Upper lobe of left lung (tissue), 4 donors: Measurements from ENCODE around the gene TMTC2.

Experiments used
- EP300 ChIP-seq, 4 donors: sonication (generic); formaldehyde crosslinking; IDR thresholded peaks; one replicate each; pipeline ENCODE4 v1.5.1; 2017; ENCODE audit warnings: antibody characterized with exemption in 4 of 4, control low read depth in 2 of 4
- POLR2A ChIP-seq, 4 donors: fragments of 450-650 bp; IDR thresholded peaks; one replicate each; pipeline ENCODE4 v1.5.1; 2016 to 2017; ENCODE audit warnings: antibody characterized with exemption in 4 of 4, mild to moderate bottlenecking in 2 of 4
- POLR2AphosphoS5 ChIP-seq, 2 donors: sonication (generic); formaldehyde crosslinking; IDR thresholded peaks; one replicate each; pipeline ENCODE4 v1.5.1; 2017; ENCODE audit warnings: antibody characterized with exemption in 2 of 2
- TF ChIP-seq, protein P1 (sequence below), 6 experiments: fragments of 450-650 bp in 4 of 6; fragments of 200-600 bp in 2 of 6; sonication (generic) in 2 of 6; IDR thresholded peaks; one replicate each; pipeline ENCODE4 v1.5.1; 2016 to 2019; ENCODE audit warnings: antibody characterized with exemption in 6 of 6

DNA sequence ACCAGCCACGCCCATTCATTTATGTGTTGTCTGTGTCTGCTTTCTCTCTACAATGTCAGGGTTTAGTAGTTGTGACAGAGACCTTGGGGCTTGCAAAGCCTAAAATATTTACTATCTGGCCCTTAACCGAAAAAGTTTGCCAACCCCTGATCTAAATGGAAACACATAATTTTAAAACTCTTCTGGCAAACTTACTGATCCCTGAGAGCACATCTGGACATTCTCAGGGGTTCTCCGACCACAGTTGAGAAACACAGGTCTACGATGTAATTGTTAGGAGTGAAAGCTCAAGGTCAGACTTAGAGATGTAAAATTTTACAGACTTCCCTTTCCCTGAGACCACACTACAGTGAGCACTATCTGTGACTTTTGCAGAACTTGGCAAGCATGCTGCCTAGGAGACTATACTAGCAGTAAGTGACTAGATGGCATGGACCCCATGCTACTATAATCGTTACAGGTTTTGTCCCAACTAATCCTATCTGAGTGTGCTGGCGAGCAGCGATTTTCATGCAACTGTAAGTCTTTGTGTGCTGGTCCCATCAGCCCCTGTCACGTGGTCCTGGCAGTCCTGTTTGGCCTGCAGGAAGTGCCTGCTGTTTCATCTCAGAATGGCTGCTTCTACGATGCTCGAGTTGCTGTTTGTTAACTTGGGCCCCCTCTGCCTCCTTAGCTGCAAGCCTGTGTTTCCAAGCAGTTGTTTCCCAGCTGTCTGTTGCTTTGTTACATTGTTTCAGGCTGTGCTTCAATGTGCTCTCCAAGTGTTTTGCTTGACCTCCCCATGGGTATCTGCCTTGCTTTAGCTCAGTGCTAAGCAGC, 21.6 kb downstream of the TMTC2 start:
- TF ChIP-seq POLR2A (IDR thresholded peaks at IDR 0.05): no peak
- TF ChIP-seq, protein P1, sequence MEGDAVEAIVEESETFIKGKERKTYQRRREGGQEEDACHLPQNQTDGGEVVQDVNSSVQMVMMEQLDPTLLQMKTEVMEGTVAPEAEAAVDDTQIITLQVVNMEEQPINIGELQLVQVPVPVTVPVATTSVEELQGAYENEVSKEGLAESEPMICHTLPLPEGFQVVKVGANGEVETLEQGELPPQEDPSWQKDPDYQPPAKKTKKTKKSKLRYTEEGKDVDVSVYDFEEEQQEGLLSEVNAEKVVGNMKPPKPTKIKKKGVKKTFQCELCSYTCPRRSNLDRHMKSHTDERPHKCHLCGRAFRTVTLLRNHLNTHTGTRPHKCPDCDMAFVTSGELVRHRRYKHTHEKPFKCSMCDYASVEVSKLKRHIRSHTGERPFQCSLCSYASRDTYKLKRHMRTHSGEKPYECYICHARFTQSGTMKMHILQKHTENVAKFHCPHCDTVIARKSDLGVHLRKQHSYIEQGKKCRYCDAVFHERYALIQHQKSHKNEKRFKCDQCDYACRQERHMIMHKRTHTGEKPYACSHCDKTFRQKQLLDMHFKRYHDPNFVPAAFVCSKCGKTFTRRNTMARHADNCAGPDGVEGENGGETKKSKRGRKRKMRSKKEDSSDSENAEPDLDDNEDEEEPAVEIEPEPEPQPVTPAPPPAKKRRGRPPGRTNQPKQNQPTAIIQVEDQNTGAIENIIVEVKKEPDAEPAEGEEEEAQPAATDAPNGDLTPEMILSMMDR (IDR thresholded peaks at IDR 0.05): no peak
- no peak for TF ChIP-seq EP300 (IDR thresholded peaks at IDR 0.05)
- TF ChIP-seq POLR2AphosphoS5 (IDR thresholded peaks at IDR 0.05): no peak
